HT-29 (cell line): ENCODE data around the gene AGPS. TPM values are rescaled to one million over a fixed set of nuclear protein-coding genes. Genes with fewer than 3 reads are reported as not detected.
"Not testable (repeated sequence)": the region's sequence is repeated elsewhere in the genome, so short reads cannot be mapped to it uniquely, and the experiment has no call there.

Experiments
- DNase-seq: peaks from one replicate; pipeline ENCODE4 v3.0.0-alpha.2; 2015; ENCODE audit warnings: low spot score
- total RNA-seq: library from RNA; depleted of rRNA; stranded (reverse); fragments of >200 nt; shearing (Covaris generic); gene quantifications from 2 replicates; pipeline ENCODE4 v1.2.3, GENCODE V29; 2014

Gene AGPS
- total RNA-seq, 1 experiment from 2014 or later = 121 TPM

GRCh38 chr2:177419274-177419673, 26.7 kb downstream of the AGPS start:
- DNase-seq = no peak

GRCh38 chr2:177422271-177422670, 29.7 kb downstream of the AGPS start:
- DNase-seq = no peak

DNA sequence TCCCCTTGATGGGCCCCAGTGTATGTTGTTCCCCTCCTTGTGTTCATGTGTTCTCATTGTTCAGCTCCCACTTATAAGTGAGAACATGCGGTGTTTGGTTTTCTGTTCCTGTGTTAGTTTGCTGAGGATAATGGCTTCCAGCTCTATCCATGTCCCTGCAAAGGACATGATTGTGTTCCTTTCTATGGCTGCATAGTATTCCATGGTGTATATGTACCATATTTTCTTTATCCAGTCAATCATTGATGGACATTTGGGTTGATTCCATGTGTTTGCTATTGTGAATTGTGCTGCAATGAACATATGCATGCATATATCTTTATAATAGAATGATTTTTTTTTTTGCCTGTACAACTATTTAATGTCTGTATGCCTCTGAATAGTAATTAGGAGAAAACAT, 31.5 kb downstream of the AGPS start:
- DNase-seq = not testable (repeated sequence)

DNA sequence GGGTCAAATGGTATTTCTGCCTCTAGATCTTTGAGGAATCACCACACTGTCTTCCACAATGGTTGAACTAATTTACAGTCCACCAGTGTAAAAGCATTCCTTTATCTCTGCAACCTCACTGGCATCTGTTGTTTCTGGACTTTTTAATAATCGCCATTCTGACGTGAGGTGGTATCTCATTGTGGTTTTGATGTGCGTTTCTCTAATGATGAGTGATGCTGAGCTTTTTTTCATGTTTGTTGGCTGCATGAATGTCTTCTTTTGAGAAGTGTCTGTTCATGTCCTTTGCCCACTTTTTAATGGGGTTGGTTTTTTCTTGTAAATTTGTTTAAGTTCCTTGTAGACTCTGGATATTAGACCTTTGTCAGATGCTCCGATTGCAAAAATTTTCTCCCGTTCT, 32.0 kb downstream of the AGPS start:
- DNase-seq = not testable (repeated sequence)

- no peak for DNase-seq
Observed at GRCh38 chr2:177427316-177427715, 34.7 kb downstream of the AGPS start.

DNA sequence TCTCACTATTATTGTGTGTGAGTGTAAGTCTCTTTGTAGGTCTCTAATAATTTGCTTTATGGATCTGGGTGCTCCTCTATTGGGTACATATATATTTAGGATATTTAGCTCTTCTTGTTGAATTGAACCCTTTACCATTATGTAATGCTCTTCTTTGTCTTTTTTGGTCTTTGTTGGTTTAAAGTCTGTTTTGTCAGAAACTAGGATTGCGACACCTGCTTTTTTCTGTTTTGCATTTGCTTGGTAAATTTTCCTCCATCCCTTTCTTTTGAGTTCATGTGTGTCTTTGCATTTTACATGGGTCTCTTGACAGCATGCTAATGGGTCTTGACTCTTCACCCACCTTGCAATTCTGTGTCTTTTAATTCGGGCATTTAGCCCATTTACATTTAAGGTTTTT, 35.4 kb downstream of the AGPS start:
- DNase-seq = not testable (repeated sequence)

DNA sequence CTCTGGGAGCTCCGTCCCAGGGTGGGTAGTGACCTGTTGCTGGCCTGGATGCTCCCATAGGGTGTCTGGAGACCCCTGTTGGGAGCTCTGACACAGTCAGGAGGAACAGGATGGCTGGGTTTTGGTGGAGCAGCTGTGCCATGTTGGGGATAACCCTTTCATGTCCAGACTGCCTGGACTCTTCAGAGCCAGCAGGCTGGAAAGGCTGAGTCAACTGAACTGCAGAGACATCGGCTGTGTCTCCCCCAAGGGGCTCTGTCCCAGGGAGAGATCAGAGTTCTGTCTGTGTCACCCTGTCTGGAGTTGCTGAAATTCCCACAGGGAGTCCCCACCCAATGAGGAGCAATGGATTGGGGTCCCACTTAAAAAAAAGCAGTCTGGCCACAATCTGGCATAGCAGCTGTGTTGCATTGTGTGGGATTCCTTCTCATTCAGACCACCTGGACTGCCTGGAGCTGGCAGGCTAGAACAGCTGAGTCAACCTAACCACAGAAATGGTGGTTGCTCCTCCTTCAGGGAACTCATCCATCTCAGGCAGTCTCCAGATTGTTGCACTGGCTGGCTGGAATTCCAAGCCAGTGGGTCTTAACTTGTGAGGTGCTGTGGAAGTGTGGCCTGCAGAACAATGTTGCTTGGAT, 37.2 kb downstream of the AGPS start:
- DNase-seq = no peak

GRCh38 chr2:177430411-177430810, 37.8 kb downstream of the AGPS start:
- no peak for DNase-seq

DNA sequence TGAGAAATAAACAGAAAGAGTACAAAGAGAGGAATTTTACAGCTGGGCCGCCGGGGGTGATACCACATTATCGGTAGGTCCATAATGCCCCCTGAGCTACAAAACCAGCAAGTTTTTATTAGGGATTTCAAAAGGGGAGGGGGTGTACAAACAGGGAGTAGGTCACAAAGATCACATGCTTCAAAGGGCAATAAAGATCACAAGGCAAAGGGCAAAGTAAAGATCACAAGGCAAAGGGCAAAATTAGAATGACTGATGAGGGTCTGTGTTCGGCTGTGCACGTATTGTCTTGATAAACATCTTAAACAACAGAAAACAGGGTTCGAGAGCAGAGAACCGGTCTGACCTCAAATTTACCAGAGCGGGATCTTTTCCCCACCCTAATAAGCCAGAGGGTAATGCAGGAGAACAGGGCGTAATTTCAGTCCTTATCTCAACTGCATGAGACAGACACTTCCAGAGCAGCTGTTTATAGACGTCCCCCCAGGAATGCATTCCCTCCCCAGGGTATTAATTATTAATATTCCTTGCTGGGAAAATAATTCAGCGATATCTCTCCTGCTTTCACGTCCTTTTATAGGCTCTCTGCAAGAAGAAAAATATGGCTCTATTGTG, 38.6 kb downstream of the AGPS start:
- DNase-seq = not testable (repeated sequence)

DNA sequence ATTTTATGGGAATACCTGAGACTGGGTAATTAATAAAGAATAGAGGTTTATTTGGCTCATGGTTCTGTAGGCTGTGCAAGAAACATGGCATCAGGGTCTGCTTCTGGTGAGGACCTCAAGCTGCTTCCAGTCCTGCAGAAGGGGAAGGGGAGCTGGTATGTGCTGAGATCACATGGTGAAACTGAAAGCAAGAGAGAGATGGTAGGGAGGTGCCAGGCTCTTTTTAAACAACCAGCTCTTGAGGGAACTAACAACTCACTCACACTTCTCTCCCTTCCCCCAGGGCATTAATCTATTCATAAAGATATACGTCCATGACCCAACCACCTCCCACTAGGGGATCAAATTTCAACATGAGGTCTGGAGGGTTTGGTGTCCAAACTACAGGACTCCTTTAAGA, 40.1 kb downstream of the AGPS start:
- no peak for DNase-seq

DNA sequence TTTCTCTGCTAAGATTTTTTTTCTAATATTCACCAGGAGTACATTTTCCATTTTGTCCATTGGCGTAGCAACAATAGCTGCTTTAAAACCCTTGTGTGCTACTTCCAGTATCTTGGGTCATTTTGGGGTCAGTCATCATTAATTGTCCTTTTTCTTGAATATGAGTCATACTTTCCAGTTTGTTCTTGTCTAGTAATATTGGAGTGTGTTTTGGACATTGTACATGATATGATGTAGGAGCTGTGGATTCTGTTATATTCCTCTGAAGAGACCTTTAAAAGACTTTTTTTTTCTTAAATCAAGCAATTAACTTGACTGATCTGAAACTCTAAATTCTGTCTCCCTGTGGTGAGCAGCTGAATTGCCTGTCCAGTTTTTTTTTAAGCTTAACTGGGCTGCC, 40.8 kb downstream of the AGPS start:
- no peak for DNase-seq

DNA sequence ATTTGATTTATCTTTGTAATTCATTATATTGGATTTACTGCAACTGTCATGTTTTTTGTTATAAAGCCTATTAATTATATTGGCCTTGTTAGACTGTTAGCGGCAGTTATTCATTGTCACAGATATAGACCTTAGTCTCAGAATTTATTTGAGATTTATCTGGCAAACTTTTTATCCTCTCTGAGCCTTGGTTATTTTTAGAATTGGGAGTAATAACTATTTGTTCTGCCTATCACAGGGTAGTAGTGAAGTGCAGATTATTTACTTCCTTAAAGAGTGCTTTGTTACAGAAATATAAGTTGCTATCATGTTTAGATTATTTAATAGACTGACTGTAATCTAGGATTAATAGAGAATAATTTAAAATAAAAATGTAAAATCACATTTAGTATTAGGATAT, 41.9 kb downstream of the AGPS start:
- DNase-seq = no peak

- no peak for DNase-seq
Observed at GRCh38 chr2:177445200-177445599, 52.6 kb downstream of the AGPS start.

GRCh38 chr2:177448031-177448430, 55.5 kb downstream of the AGPS start:
- DNase-seq = no peak

- no peak for DNase-seq
Observed at GRCh38 chr2:177449159-177449558, 56.6 kb downstream of the AGPS start.

GRCh38 chr2:177455187-177455586, 62.6 kb downstream of the AGPS start:
- DNase-seq = no peak

- not testable (repeated sequence) for DNase-seq
Observed at GRCh38 chr2:177459756-177460155, 67.2 kb downstream of the AGPS start.

DNA sequence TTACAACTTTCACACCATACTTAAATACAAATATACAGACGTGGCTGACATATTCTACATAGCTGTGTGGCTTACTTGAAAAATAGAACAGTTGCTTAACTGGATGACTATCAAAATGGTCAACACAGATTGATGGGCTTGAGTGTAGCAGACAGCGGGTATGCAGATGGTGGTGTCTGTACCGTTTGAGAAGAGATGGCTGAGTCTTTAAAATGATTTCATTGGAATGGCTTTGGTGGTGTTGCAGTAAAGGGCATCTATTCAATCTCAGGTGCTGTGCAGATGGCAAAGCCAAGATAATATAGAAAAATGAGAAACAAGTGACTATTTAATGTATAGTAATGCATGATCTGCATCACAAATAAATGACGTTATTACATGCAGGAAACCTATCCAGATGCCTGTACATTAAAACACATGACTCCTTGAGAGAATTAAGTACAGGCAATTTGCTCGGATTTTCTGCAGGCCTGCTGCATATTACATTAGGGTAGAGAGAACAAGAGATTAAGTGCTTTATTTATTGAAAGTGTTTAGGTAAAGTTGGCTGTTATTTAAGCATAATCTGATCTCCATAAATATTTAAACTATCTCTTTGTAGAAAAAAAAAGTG, 68.5 kb downstream of the AGPS start:
- DNase-seq = no peak

DNA sequence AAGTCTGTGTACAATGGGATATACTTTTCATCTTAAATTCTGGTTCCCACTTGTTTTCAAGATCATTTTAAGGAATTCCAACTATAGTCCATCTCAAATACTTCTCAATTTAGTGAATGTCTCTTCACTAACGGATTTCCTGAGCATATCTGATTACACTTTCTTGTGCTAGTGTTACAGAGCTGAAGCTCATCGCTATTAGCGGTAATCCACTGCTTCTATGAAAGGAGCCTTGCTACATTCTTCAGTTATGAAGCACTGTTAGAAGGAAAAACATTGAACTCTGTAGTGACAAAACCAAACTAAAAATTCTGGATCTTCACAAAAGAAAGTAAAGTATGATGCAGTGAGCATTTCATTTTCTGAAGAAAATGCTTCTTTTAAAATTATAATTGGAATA, 72.0 kb downstream of the AGPS start:
- DNase-seq = no peak

GRCh38 chr2:177465400-177466138, 73.0 kb downstream of the AGPS start:
- DNase-seq = no peak

- DNase-seq = no peak
Observed at GRCh38 chr2:177466337-177467195, 74.0 kb downstream of the AGPS start.

- no peak for DNase-seq
Observed at GRCh38 chr2:177467646-177468045, 75.1 kb downstream of the AGPS start.
